GM19463 (cell line): ENCODE data around the gene MRAS.
"Not testable (repeated sequence)": the region's sequence is repeated elsewhere in the genome, so short reads cannot be mapped to it uniquely, and the experiment has no call there.

Experiments
- ATAC-seq: cut with Tn5 transposase; IDR thresholded peaks from one replicate; pipeline ENCODE4 v1.9.1; 2021; ENCODE audit warnings: mild to moderate bottlenecking, moderate library complexity; ENCODE audit not compliant: unreplicated experiment

The MRAS gene

DNA sequence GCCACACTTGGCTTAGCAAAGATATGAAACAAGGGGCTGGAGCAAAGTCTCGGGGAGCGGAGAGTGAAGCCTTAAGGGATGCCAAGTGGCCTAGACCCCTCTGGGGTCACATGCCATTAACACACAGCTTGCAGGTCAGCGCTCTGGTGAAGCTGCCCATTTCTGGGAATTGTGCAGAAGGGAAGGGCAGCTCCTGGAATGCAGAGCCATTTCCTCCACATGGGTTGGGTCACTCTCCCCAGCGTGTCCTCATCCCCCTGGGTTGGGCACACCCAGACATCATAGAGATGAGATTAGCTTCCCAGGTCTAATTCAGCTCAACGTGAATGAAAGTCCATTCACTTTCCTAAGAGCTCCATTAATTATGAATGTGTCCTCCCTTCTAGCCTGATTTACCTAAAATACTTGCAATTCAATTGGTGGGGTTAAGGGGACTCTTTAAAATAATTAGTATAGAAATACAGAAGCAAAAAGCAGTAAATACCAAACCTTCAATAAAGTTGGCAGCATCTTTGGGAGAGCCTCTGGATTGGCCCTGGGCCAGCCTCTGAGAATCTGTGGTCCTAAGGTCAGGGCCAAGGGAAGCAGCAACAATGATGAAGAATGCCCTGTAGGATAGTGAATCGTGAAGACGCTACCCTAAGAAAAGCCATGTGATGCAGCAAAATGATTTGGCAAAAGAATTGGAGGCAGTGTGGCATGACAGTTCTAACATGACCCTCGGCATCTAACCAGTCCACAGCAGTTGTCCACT lies 17.8 kb downstream of the MRAS start:
- ATAC-seq = no peak

DNA sequence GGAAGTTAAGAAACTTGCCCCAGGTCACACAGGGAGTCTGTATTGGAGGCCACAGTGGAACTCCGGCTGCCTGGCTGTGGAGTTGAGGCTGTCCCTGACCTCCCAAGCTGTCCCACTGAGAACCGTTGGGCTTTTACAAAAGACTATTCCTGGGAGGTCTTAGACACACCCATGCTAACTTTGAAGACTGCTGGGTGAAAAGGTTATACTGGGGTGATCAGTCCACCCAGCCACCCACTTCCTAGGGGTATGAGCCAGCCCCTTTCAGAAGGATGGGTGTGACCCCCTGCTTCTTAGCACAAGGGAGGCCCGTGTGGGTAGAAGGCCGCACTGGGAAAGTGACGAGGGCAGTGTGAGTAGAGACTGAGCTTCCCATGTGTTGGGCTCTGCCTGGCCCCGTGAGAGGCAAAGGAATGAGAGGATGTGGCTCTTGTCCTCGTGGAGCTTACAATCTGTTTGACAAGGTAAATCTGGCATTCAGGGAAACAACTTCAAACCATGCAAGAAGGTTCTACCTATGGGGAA lies 19.0 kb downstream of the MRAS start:
- no peak for ATAC-seq

DNA sequence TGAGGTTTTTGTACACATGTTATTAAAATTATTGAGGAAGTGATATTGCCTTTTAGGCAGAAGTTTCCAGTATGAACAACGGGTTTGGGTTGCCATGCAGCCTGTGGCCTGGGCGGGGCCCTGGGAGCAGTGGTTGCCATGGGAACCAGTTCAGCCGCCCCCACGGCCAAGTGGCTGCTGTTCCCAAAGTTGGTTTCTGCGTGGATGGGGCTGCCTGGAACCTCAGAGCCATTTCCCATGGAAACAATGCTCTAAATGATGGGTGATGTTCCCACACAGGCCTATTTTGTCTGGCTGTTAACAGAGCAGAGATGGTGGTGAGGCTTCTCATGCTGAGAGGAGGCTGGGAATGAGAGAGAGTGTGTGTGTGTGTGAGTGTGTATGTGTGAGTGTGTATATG lies 19.5 kb downstream of the MRAS start:
- ATAC-seq = no peak

DNA sequence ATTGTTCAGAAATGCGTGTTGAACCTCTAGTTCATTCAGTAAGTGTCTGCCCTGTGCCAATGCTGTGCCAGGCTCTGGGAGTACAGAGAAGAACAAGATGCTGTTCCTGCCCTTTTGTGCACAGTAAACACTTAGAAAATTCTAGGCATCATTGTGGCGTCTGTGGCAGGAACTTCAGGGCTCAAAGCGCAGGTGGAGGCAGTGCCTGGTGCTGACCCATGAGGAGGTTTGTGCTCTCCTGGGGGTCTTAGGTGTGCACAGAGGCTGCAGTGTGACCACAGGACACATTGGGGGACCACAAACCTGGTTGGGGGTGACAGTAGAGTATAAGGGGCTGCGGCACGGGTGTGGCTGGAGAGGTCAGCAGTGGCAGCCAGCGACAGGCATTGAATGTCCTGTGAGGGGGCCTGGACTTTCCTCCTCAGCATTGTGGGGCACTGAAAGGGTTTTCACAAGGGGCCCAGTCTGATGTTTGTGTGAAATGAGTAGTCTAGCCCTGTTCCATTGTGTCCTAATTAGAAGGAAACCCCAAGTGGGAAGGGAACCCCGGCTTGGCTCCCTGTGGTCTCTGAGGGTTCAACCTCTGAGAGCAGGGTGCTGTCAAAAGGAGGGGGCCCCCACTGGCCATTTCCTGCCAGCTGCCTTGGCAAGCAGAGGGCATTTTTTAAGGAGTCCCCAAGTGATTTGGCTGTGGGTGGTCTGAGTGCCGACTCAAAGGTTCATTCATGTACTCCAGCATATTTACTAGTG lies 20.9 kb downstream of the MRAS start:
- no peak for ATAC-seq

DNA sequence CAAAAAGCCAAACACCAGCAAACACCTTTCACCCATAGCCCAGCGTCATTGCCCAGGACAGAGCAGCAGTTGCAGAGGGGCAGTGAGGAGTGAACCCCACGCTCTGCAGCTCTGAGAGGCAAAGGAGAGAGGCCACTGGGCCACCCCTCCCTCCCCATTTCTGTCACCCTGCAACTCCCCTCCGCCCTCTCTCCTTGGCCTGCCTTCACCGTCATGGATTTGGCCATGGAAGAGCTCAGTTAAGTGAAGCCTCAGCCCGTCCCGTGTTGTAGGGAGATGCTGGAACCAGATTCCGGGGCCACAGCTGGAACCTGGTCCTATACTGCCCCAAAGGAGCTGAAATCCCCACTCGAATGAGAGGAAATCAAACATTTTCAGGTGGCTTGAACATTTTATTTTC lies 21.9 kb downstream of the MRAS start:
- no peak for ATAC-seq

DNA sequence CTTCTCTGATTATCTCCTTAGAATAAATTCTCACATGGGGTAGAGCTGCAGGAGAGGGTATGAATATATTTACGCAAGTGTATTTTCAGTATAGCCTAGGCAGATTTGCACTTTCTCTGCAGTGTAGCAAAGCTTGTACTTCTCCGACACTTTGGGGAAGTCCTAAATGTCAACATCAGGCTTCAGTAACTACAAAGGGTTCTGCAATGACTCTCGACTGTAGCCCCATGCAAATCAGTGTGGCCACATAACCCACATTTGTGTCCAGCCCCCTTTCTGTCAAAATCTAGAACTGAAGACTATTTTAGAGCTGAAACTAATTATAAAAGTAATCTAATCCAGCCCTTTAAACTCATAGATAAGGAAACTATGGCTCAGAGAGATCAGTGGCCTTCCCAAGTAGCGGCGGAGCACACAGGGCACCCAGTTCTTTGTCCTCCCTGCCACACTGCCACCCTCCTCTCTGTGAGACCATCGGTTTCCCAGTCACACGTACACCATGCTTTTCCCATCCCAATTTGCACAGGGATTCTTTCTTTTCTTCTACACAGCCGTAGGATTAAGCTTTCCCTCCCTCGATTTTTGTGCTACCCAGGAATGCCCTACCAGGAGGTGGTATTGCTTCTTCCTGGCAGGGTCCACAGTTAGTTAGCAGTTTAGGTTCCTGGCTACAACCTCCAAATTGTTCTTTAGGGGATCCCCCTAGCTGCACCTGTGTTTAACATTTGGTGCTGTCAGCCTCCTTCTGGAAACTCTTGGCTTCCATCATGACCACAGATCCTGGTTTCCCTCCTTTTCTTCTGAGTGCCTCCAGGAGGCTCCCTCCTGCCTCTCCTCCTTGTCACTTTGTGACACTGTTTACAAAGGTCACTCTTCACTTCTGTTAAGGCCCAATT lies 22.9 kb downstream of the MRAS start:
- peak; percentile 100 for ATAC-seq

DNA sequence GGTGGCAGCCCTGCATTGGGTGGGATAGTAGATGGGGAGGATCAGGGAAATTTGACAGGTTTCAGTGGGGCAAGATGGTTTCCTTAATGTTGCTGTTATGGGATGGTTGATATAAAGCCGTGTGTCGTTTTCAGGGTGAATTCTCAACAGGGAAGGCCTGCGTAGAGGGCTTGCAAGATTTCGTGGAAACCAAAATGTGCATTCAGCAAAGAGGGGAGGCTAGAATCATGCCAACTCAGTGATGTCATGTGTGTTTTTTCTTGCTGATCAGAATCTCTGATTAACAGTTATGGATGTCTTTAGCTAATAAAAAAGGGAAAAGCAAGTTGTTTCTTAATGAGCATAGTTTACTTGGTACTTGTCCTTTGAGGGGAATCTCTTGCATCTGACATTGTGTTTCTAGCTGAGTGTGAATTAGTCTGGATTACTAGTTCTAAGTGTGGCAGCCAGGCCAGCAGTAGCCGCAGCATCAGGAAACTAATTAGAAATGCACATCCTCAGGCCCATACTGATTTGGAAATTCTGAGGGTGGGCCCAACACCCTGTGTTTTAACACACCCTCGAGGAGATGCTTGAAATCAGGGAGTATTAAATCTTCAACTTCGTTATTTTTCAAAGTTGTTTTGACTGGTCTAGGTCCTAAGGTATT lies 24.8 kb downstream of the MRAS start:
- no peak for ATAC-seq

DNA sequence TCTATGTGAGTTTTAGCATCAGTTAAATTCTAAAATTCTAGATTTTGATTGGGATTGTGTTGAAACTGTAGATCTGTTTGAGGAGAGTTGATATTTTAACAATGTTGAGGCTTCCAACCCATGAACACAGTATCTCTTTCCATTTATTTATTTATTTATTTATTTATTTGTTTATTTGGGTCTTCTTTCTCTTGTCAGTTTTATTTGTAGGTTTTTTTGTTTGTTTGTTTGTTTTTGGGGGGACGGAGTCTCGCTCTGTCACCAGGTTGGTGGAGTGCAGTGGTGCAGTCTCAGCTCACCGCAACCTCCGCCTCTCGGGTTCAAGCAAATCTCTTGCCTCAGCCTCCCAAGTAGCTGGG lies 25.3 kb downstream of the MRAS start:
- ATAC-seq = no peak

DNA sequence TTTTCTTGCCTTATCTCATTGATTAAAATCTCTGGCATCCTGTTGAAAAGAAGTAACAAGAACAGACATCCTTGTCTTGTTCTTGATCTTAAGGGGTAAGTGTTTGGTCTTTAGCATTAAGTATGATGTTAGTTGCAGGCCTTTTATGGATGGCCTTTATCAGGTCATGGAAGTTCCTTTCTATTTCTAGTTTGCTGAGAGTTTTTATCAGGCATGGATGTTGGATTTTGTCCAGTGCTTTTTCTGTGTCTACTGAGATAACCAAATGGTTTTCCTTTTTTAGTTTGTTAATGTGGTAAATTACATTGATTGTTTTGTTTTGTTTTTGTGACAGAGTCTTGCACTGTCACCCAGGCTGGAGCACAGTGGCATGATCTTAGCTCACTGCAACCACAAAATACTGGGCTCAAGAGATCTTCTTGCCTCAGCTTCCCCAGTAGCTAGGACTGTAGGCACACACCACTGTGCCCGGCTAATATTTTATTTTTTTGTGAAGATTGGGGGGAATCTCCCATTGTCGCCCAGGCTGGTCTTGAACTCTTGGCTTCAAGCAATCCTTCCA lies 26.3 kb downstream of the MRAS start:
- no peak for ATAC-seq

DNA sequence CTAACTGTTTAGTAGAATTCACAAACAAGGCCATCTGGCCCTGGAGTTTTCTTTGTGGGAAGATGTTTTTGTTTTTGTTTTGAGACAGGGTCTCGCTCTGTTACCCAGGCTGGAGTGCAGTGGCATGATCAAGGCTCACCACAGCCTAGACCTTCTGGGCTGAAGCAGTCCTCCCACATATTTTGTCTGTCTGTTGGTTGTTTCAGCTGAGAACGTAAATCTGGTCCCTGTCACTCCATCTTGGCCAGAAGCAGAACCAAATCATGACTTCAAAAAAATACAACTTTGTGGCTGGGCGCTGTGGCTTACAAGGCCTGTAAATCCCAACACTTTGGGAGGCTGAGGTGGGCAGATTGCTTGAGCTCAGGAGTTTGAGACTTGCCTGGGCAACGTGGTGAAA lies 27.1 kb downstream of the MRAS start:
- no peak for ATAC-seq

DNA sequence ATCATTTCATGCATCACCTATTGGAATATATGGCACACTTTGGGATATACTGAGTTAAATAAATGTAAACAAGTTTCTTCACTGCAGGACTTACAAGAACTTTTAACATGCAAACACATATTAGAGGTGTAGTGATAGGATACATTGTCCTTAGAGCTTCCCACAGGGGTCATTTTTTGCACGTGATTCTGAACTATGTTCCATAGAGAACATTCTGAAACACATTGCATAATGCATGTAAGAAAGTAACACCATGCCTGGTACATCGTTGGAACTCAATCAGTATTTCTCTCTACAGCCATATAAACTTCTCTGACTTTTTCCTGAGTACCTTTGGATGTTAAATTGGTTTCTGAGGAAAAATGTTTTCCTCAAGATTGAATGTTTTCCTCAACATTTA lies 28.3 kb downstream of the MRAS start:
- no peak for ATAC-seq

DNA sequence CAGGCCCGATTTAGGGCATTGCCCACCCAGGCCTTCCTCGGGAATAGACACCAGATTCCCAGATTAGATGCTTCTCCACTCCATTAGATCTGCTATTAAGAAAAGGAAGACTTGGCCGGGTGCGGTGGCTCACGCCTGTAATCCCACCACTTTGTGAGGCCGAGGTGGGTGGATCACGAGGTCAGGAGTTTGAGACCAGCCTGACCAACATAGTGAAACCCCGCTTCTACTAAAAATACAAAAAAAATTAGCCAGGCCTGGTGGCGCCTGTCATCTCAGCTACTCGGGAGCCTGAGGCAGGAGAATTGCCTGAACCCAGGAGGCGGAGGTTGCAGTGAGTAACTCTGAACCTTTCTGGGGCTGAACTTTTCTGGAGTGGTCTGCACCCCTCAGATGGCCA lies 28.8 kb downstream of the MRAS start:
- ATAC-seq = not testable (repeated sequence)

DNA sequence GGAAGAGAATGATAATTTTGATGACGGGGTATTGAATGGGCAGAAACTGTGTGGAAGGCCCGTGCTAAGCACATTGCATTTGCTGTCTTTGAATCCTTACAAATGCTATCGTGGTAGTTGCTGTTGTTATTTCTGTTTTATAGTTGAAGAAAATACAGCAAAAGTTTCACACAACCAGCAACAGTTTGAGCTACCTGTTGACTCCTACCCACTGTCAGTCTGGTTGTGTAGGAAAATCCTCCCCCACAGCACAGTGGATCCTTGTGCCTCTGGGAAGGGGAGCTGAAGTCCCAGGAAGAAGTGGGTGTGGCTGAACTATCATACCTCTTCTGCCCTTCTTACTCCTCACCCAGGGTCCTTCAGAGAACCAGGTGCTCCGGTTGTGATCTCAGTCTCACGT lies 29.4 kb downstream of the MRAS start:
- no peak for ATAC-seq

DNA sequence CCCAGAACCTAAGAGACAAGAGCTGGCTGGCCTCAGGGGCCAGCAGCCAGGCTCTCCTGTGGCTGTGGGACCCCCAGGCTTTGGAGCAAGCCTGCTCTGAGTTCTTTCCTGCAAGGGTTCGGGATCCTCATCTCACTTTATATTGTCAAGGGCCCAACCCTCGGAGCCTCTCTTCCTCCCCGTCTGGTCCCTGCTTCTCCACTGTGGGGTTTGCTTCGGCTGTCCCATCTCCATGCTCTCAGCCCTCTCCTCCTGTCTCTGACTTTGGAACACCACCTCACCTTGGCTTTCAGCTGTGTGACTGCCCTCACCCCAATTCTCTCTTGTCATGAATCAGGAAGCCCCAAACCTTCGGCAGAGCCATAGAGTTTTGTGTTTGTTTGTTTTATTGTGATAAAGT lies 30.0 kb downstream of the MRAS start:
- no peak for ATAC-seq

DNA sequence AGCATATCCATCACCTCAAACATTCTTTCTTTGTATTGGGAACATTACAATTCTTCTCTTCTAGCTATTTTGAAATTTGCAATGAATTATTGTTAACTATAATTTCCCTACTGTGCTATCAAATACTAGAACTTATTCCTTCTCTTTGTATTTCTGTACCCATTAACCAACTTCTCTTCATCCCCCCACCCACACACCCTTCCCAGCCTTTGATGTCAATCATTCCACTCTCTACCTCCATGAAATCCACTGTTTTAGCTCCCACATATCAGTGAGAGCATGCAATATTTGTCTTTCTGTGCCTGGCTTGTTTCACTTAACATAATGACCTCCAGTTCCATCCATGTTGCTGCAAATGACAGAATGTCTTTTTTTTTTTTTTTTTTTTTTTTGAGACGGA lies 30.6 kb downstream of the MRAS start:
- no peak for ATAC-seq

DNA sequence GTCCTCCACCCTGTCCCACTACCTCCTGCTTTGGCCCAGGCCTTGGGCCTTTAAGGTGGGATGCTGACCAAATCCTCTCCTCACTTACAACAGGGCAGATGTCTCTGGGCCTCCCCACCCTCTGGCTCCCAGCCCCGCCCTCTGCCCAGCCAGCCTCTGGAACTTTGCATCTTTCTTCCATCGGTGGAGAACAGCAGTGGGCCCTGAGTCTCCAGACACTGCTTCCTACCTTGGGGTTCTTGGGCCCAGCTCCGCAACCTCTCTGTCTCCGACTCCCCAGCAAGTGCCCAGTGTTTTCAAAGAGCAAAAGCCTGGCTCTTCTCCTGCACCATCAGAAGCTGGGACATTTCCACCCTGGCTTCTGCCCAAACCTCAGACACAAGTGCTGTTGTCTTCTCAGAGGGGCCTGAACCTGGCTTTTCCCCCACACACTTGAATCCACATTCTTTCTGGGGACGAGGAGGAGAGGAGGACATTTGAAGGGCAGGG lies 33.1 kb downstream of the MRAS start:
- ATAC-seq = no peak

DNA sequence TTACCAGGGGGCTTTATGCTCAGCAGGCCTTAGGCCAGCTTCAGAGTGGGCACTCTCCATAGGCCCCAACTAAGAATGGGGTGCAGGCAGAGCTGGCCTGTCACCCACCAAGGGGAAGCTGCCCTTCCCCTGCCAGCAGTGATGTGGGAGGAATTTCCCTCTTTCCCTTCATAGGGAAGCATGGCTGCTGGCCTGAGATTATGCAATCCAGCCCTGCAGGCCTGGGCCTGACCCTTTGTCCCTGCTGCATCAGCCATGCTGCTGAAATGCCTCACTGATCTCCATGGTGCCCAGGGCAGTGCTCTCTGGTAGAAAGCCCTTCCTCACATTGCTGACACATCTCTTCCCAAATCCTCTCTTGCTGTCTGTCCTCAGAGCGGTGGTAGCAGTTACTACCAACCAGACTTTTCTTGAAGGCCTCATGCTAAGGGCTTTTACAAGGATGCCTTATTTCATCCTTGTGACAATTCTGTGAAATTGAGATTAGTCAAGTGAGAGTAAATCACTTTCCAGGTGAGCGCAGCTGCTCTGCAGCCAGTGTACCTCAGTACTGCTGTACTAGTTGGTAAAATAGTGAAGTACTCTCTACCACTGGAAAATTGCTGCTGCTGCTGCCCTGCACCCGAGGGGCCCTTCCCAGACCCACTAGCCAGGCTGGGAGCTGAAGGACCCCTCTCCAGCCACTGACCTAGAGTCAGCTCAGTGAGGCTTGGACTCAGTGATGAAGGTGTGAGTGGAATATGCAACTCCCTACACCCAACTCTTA lies 33.8 kb downstream of the MRAS start:
- no peak for ATAC-seq

DNA sequence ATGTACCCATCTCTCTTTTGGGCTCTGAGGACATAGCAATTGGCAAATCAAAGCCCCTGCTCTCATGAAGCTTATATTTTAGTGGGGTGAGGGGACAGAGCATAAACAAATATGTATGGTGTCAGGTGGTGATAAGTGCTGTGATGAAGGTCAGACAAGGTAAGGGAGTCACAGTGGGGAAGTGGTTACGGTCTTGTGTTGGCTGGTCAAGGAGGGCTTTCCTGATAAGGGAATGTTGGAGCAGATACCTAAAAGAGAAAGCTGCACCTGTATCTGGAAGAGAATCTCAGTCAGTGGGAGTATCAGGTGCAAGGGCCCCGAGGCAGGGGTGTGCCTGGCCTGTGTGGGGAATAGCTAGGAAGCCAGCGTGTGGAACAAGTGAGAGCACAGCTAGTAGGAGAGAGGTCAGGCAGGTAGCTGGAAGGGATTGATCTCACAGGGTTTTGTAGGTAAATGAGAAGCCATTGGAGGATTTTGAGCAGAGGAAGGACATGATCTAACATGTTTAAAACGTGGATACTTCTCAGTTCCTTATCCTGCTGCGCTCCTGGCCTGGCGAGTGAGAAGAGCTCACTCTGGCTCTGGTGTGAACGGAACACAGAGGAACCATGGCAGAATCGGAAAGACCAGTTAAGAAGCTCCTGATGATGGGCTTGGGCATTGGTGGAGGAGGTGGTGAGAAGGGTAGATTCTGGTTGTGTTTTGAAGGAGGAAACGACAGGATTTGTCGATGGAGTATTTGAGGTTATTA lies 35.5 kb downstream of the MRAS start:
- ATAC-seq = no peak

DNA sequence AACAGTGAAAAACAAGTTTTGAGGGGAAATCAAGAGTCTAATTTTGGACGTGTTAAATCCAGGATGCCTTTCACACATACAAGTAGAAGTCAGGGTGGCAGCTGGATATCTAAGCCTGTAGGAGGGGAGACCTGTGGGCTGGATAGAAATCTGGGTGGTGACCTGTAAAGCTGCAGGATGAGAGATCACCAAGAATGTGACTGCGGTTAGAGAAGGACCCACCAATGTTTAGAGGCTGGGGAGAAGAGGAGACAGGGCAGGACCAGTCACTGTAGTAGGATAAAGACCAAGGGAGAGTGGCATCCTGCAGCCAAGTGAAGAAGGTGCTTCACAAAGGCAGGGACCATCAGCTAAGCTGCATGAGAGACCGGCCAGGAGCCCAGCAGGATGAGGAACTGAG lies 36.2 kb downstream of the MRAS start:
- ATAC-seq = no peak
